ENCODE measurements around the gene CABP1.

The CABP1 gene

GRCh38 chr12:120670667-120671066 is 30.2 kb downstream of the CABP1 start:
- Histone ChIP-seq H3K79me2 (ENCODE audit: low read length) (no peaks in the 10 kb centered on the region), H3K27me3 (replicated peaks; ENCODE audit: insufficient read depth, low read length) (no peaks in the 10 kb centered on the region), H2AFZ (ENCODE audit: low read length) (no peak overlapping the region), H3F3A (ENCODE audit: insufficient read depth, low read length) (no peaks in the 10 kb centered on the region), H3K4me1 (ENCODE audit: low read length) (no peaks in the 10 kb centered on the region), H3K9ac (ENCODE audit: low read length) (no peak overlapping the region), H3K27ac (ENCODE audit: low read length) (no peak overlapping the region), H3K36me3 (replicated peaks; ENCODE audit: insufficient read depth, low read length) (no peaks in the 10 kb centered on the region), H3K9me3 (replicated peaks; ENCODE audit: insufficient read depth, low read length) (no peaks in the 10 kb centered on the region), H4K20me1 (ENCODE audit: insufficient read depth, low read length) (no peaks in the 10 kb centered on the region), H3K9me2 (replicated peaks; ENCODE audit: insufficient read depth, low read length) (no peaks in the 10 kb centered on the region), H3K4me3 (ENCODE audit: low read length) (no peak overlapping the region), H3K4me2 (ENCODE audit: low read depth, low read length) (no peak overlapping the region)
- DNase-seq: no peak
- no peak for TF ChIP-seq CTCF (IDR thresholded peaks at IDR 0.05; ENCODE audit: low read length)
- TF ChIP-seq EZH2 (optimal IDR thresholded peaks at IDR 0.05; ENCODE audit: low read depth, low read length): no peak

- Histone ChIP-seq H2AFZ (ENCODE audit: low read length) (no peak overlapping the region), H3K4me3 (ENCODE audit: low read length) (no peak overlapping the region), H3K36me3 (replicated peaks; ENCODE audit: insufficient read depth, low read length) (no peaks in the 10 kb centered on the region), H3K4me2 (ENCODE audit: low read depth, low read length) (no peak overlapping the region), H3K9me3 (replicated peaks; ENCODE audit: insufficient read depth, low read length) (no peaks in the 10 kb centered on the region), H4K20me1 (ENCODE audit: insufficient read depth, low read length) (no peaks in the 10 kb centered on the region), H3K27ac (ENCODE audit: low read length) (no peak overlapping the region), H3K9ac (ENCODE audit: low read length) (no peak overlapping the region), H3F3A (ENCODE audit: insufficient read depth, low read length) (no peaks in the 10 kb centered on the region), H3K9me2 (replicated peaks; ENCODE audit: insufficient read depth, low read length) (no peaks in the 10 kb centered on the region), H3K79me2 (ENCODE audit: low read length) (no peaks in the 10 kb centered on the region), H3K4me1 (ENCODE audit: low read length) (no peaks in the 10 kb centered on the region), H3K27me3 (replicated peaks; ENCODE audit: insufficient read depth, low read length) (no peaks in the 10 kb centered on the region)
- DNase-seq: no peak
- TF ChIP-seq EZH2 (optimal IDR thresholded peaks at IDR 0.05; ENCODE audit: low read depth, low read length) (no peak), CTCF (IDR thresholded peaks at IDR 0.05; ENCODE audit: low read length) (no peak), EZH2phosphoT487 (IDR thresholded peaks at IDR 0.05; ENCODE audit: low read length) (no peak)
Measured at GRCh38 chr12:120674097-120674636, 33.7 kb downstream of the CABP1 start.

- no peaks in the 10 kb centered on the region for H3K36me3 ChIP-seq (replicated peaks; ENCODE audit: insufficient read depth, low read length)
- TF ChIP-seq EZH2phosphoT487 (IDR thresholded peaks at IDR 0.05; ENCODE audit: low read length) (no peak), CTCF (IDR thresholded peaks at IDR 0.05; ENCODE audit: low read length) (no peak), EZH2 (optimal IDR thresholded peaks at IDR 0.05; ENCODE audit: low read depth, low read length) (no peak)
- no peaks in the 10 kb centered on the region for H4K20me1 ChIP-seq (ENCODE audit: insufficient read depth, low read length)
- no peak overlapping the region for H3K4me3 ChIP-seq (ENCODE audit: low read length)
- H3K4me2 ChIP-seq (ENCODE audit: low read depth, low read length): no peak overlapping the region
- no peak overlapping the region for H2AFZ ChIP-seq (ENCODE audit: low read length)
- H3K27ac ChIP-seq (ENCODE audit: low read length): no peak overlapping the region
- DNase-seq: no peak
- no peaks in the 10 kb centered on the region for H3K9me2 ChIP-seq (replicated peaks; ENCODE audit: insufficient read depth, low read length)
- H3F3A ChIP-seq (ENCODE audit: insufficient read depth, low read length): no peaks in the 10 kb centered on the region
- H3K79me2 ChIP-seq (ENCODE audit: low read length): no peaks in the 10 kb centered on the region
- no peak overlapping the region for H3K9ac ChIP-seq (ENCODE audit: low read length)
- no peaks in the 10 kb centered on the region for H3K27me3 ChIP-seq (replicated peaks; ENCODE audit: insufficient read depth, low read length)
- H3K9me3 ChIP-seq (replicated peaks; ENCODE audit: insufficient read depth, low read length): no peaks in the 10 kb centered on the region
- no peaks in the 10 kb centered on the region for H3K4me1 ChIP-seq (ENCODE audit: low read length)
Measured at GRCh38 chr12:120677765-120678473, 37.5 kb downstream of the CABP1 start.

Data from MM.1S (cell line).